Testis (tissue), 2 donors: ENCODE measurements around the gene TLE4.

ENCODE experiments used
- POLR2A ChIP-seq: fragments of 450-650 bp; IDR thresholded peaks from one replicate; pipeline ENCODE4 v1.6.1; 2017; ENCODE audit warnings: antibody characterized with exemption, mild to moderate bottlenecking, moderate library complexity
- TF ChIP-seq, protein P1 (sequence below), 3 experiments: fragments of 450-650 bp in 2 of 3; fragments of 200-600 bp in 1 of 3; sonication (generic) in 1 of 3; IDR thresholded peaks; one replicate each; pipeline ENCODE4 v1.5.1; 2016 to 2019; ENCODE audit warnings: antibody characterized with exemption in 3 of 3, mild to moderate bottlenecking in 2 of 3, moderate library complexity in 1 of 3

- TF ChIP-seq, protein P1, sequence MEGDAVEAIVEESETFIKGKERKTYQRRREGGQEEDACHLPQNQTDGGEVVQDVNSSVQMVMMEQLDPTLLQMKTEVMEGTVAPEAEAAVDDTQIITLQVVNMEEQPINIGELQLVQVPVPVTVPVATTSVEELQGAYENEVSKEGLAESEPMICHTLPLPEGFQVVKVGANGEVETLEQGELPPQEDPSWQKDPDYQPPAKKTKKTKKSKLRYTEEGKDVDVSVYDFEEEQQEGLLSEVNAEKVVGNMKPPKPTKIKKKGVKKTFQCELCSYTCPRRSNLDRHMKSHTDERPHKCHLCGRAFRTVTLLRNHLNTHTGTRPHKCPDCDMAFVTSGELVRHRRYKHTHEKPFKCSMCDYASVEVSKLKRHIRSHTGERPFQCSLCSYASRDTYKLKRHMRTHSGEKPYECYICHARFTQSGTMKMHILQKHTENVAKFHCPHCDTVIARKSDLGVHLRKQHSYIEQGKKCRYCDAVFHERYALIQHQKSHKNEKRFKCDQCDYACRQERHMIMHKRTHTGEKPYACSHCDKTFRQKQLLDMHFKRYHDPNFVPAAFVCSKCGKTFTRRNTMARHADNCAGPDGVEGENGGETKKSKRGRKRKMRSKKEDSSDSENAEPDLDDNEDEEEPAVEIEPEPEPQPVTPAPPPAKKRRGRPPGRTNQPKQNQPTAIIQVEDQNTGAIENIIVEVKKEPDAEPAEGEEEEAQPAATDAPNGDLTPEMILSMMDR (IDR thresholded peaks at IDR 0.05) = no peak
- TF ChIP-seq POLR2A = no peak
Measured at GRCh38 chr9:79616971-79617370, 45.2 kb downstream of the TLE4 start.
